D721Med (cell line): ENCODE measurements around the gene DYNLT1.
"Not testable (repeated sequence)": the region's sequence is repeated elsewhere in the genome, so short reads cannot be mapped to it uniquely, and the experiment has no call there.

Experiments
- DNase-seq: peaks from one replicate; pipeline ENCODE4 v3.0.0; 2011; ENCODE audit warnings: low spot score; ENCODE audit not compliant: insufficient read length
- FAIRE-seq: peaks from 2 replicates; lab custom pipeline; 2011; peaks lifted over from hg19 to GRCh38; lab: Jason Lieb, UNC
- CTCF ChIP-seq: IDR thresholded peaks from 2 replicates; pipeline ENCODE4 v1.5.1; 2012; ENCODE audit warnings: mild to moderate bottlenecking, control low read depth; ENCODE audit not compliant: insufficient read depth; ENCODE audit errors: missing control alignments

DYNLT1 gene

DNA sequence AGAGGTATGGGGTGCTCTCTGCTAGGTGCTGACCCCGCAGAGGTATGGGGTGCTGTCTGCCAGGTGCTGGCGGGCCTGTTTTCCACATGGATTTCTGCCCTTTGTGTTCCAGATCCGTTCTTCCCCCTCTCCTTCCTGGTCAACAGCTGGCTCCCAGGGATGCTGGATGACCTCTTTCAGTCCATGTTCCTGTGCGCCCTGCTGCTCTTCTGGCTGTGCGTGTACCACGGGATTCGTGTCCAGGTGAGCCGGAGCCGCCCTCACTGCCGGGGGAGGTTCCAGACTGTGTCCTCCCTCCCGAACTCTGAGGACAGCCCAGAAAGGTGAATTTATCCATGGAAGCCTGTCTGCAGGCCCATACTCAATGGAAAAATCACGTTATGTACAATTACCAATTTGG lies 36.3 kb downstream of the DYNLT1 start:
- no peak for FAIRE-seq
- TF ChIP-seq CTCF: no peak
- DNase-seq: no peak

GRCh38 chr6:158607411-158608170 lies 37.0 kb downstream of the DYNLT1 start:
- no peak for TF ChIP-seq CTCF
- FAIRE-seq (no peak), DNase-seq (no peak)

DNA sequence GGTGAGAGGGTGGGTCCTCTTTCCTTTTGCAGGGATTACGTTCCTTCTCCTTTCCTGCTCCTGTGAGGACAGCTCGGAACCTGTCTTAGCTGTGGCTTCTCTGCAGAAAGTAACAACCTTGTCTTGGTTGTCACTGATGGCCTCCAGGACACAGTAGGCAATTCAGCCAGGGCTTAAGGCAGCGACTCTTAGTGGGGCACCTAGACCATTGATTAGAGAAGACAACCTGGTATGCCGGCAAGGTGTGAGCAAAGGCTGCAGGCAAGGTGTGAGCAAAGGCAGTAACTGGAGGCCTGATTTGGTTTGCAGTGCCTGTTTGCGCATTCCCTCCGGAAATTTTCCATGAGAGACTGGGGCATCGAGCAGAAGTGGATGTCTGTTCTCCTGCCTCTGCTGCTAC lies 37.6 kb downstream of the DYNLT1 start:
- no peak for TF ChIP-seq CTCF
- FAIRE-seq: no peak
- no peak for DNase-seq

GRCh38 chr6:158606011-158606410 lies 38.5 kb downstream of the DYNLT1 start:
- DNase-seq, FAIRE-seq: not testable (repeated sequence)

DNA sequence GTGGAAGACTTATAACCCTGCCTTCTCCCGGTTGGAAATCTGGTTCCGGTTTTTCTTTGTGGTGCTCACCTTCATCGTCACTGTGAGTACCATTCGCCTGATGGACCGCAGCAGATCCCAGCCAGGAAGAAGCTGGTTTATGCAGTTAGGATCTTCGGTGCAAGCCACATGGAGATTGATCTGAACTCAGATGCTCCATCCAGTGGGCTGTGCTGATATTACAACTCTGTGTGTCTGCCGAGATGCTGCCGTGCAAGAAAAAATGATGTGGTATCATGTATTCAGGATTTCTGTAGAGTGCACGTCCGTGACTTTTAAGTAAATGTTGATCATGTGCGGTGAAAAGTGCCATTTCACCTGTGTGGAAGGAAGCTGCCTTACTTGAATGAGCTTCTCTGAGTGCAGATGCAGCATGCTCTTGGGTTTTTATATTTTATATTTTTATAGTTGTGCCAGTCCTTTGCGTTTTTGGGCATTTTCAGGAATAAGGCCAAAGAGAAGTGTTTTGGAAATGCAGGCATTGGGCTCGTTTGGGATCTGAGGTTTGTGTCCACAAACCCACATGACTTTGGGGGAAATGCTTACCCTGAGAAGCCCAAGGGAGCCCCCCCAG lies 39.2 kb downstream of the DYNLT1 start:
- FAIRE-seq: peak; percentile 97
- TF ChIP-seq CTCF: peak; percentile 73
- peak; percentile 84 for DNase-seq

DNA sequence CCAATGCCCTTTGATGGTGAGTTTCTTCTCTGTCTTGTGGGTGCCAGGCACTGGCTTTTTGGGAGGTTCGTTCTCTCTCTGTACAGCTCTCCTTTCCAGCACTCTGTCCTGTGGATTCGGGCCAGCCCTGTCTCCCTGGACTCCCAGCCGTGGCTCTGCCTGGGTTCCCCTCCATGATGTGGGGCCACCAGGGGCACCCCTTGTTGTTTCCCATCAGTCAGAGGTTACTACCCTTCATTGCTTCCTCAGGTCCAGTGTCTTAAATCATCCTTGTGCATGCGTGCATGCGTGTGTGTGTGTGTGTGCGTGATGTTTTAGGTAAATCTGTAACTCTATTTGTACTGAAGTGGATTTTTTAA lies 40.5 kb downstream of the DYNLT1 start:
- FAIRE-seq: no peak
- no peak for DNase-seq

More for the DNA sequence above, 40.5 kb downstream of the DYNLT1 start:
- TF ChIP-seq CTCF: no peak
